WTC11 (cell line): ENCODE data around the gene VSTM2L. TPM values are rescaled to one million over a fixed set of nuclear protein-coding genes. Genes with fewer than 3 reads are reported as not detected.

ENCODE experiments used
- ATAC-seq: fragments of 200-7000 bp; cut with Tn5 transposase; 2 replicates; pipeline ENCODE4 v1.10.0; 2021; ENCODE audit warnings: mild to moderate bottlenecking, moderate library complexity
- CTCF ChIA-PET: fragments of 300-600 bp; sonication (Branson Sonifier 250); formaldehyde crosslinking; loops from one replicate; lab custom pipeline; 2021; ENCODE audit warnings: antibody characterized with exemption; lab: Charles Lee
- POLR2A ChIA-PET: fragments of 350-600 bp; sonication (Branson Sonifier 250); formaldehyde crosslinking; loops from one replicate; lab custom pipeline; 2021; ENCODE audit warnings: antibody characterized with exemption; lab: Charles Lee
- DNase-seq: peaks from one replicate; pipeline ENCODE4 v3.0.0; 2021; ENCODE audit warnings: low spot score
- H3K27ac Mint-ChIP-seq: 2 replicates; pipeline ENCODE4 v1.8.0; 2021; ENCODE audit warnings: mixed read lengths
- H3K27me3 Mint-ChIP-seq: 2 replicates; pipeline ENCODE4 v1.8.0; 2021; ENCODE audit warnings: low read depth, mild to moderate bottlenecking, moderate library complexity, mixed read lengths
- H3K36me3 Mint-ChIP-seq: 2 replicates; pipeline ENCODE4 v1.8.0; 2021; ENCODE audit warnings: mixed read lengths
- H3K4me1 Mint-ChIP-seq: 2 replicates; pipeline ENCODE4 v1.8.0; 2022; ENCODE audit warnings: mixed read lengths
- H3K4me3 Mint-ChIP-seq: 2 replicates; pipeline ENCODE4 v1.8.0; 2021; ENCODE audit warnings: mild to moderate bottlenecking, moderate library complexity, mixed read lengths
- H3K9me3 Mint-ChIP-seq: 2 replicates; pipeline ENCODE4 v1.8.0; 2021; ENCODE audit warnings: mixed read lengths
- ATF1 ChIP-seq: sonication (generic); formaldehyde crosslinking; IDR thresholded peaks from 2 replicates; pipeline ENCODE4 v1.8.1; 2023; ENCODE audit warnings: mild to moderate bottlenecking, moderate library complexity, missing genetic modification reagents
- ATF3 ChIP-seq: sonication (generic); formaldehyde crosslinking; conservative IDR thresholded peaks from 2 replicates; pipeline ENCODE4 v1.8.1; 2022; ENCODE audit warnings: mild to moderate bottlenecking, missing genetic modification reagents
- ATF6 ChIP-seq: sonication (generic); formaldehyde crosslinking; IDR thresholded peaks from 2 replicates; pipeline ENCODE4 v1.8.1; 2023; ENCODE audit warnings: mild to moderate bottlenecking, missing genetic modification reagents
- ELF4 ChIP-seq: sonication (generic); formaldehyde crosslinking; IDR thresholded peaks from 2 replicates; pipeline ENCODE4 v1.8.1; 2022; ENCODE audit warnings: low read depth, mild to moderate bottlenecking, moderate library complexity, missing genetic modification reagents
- EMX1 ChIP-seq: fragments of 250-450 bp; sonication (Bioruptor Pico); IDR thresholded peaks from 2 replicates; pipeline ENCODE4 v1.8.0; 2021; ENCODE audit warnings: mild to moderate bottlenecking
- GABPB1 ChIP-seq: sonication (generic); formaldehyde crosslinking; IDR thresholded peaks from 2 replicates; pipeline ENCODE4 v1.8.1; 2023; ENCODE audit warnings: mild to moderate bottlenecking, missing genetic modification reagents
- GTF2I ChIP-seq: fragments of 250-450 bp; sonication (Bioruptor Pico); conservative IDR thresholded peaks from 2 replicates; pipeline ENCODE4 v1.4.0; 2021; ENCODE audit warnings: mild to moderate bottlenecking
- HMGA2 ChIP-seq: fragments of 250-450 bp; sonication (Bioruptor Pico); IDR thresholded peaks from 2 replicates; pipeline ENCODE4 v1.4.0; 2021; ENCODE audit warnings: mild to moderate bottlenecking, moderate library complexity
- MAX ChIP-seq: sonication (generic); formaldehyde crosslinking; IDR thresholded peaks from 2 replicates; pipeline ENCODE4 v1.8.0; 2022; ENCODE audit warnings: mild to moderate bottlenecking, missing genetic modification reagents
- OVOL2 ChIP-seq: fragments of 250-450 bp; sonication (Bioruptor Pico); IDR thresholded peaks from 2 replicates; pipeline ENCODE4 v1.9.0; 2021; ENCODE audit warnings: mild to moderate bottlenecking, borderline replicate concordance
- PRRX2 ChIP-seq: fragments of 250-450 bp; sonication (Bioruptor Pico); IDR thresholded peaks from 2 replicates; pipeline ENCODE4 v1.8.0; 2021; ENCODE audit warnings: mild to moderate bottlenecking
- SMAD4 ChIP-seq: sonication (generic); formaldehyde crosslinking; IDR thresholded peaks from 2 replicates; pipeline ENCODE4 v1.8.0; 2022; ENCODE audit warnings: mild to moderate bottlenecking, missing genetic modification reagents
- STAT6 ChIP-seq: sonication (generic); formaldehyde crosslinking; conservative IDR thresholded peaks from 2 replicates; pipeline ENCODE4 v1.8.1; 2023; ENCODE audit warnings: mild to moderate bottlenecking, low read depth, missing genetic modification reagents, moderate library complexity
- TCF7 ChIP-seq: sonication (generic); formaldehyde crosslinking; IDR thresholded peaks from 2 replicates; pipeline ENCODE4 v1.8.0; 2022; ENCODE audit warnings: mild to moderate bottlenecking, low read depth, missing genetic modification reagents, moderate library complexity
- ZBTB21 ChIP-seq: sonication (generic); formaldehyde crosslinking; IDR thresholded peaks from 2 replicates; pipeline ENCODE4 v1.8.1; 2023; ENCODE audit warnings: mild to moderate bottlenecking, missing genetic modification reagents, borderline replicate concordance
- ZNF138 ChIP-seq: sonication (generic); formaldehyde crosslinking; conservative IDR thresholded peaks from 2 replicates; pipeline ENCODE4 v1.8.1; 2022; ENCODE audit warnings: mild to moderate bottlenecking, moderate library complexity, missing genetic modification reagents
- ZNF219 ChIP-seq: sonication (generic); formaldehyde crosslinking; IDR thresholded peaks from 2 replicates; pipeline ENCODE4 v1.8.0; 2023; ENCODE audit warnings: missing genetic modification reagents, mild to moderate bottlenecking, borderline replicate concordance
- ZNF396 ChIP-seq: fragments of 250-450 bp; sonication (Bioruptor Pico); IDR thresholded peaks from 2 replicates; pipeline ENCODE4 v1.8.0; 2021; ENCODE audit warnings: mild to moderate bottlenecking, moderate library complexity, borderline replicate concordance
- ZNF423 ChIP-seq: fragments of 250-450 bp; sonication (Bioruptor Pico); IDR thresholded peaks from 2 replicates; pipeline ENCODE4 v2.1.2; 2022; ENCODE audit warnings: mild to moderate bottlenecking, moderate library complexity
- ZNF671 ChIP-seq: fragments of 250-450 bp; sonication (Bioruptor Pico); IDR thresholded peaks from 2 replicates; pipeline ENCODE4 v1.8.0; 2021; ENCODE audit warnings: mild to moderate bottlenecking
- total RNA-seq: library from RNA; stranded (reverse); gene quantifications from 3 replicates; pipeline ENCODE4 v1.2.3, GENCODE V29; 2021
- TF ChIP-seq, protein P1 (sequence below): sonication (generic); formaldehyde crosslinking; IDR thresholded peaks from 2 replicates; pipeline ENCODE4 v1.8.1; 2022; ENCODE audit warnings: low read depth, missing genetic modification reagents, borderline replicate concordance
- TF ChIP-seq, protein P2 (sequence below): sonication (generic); formaldehyde crosslinking; IDR thresholded peaks from 2 replicates; pipeline ENCODE4 v1.8.0; 2022; ENCODE audit warnings: missing genetic modification reagents
- TF ChIP-seq, protein P3 (sequence below): sonication (generic); formaldehyde crosslinking; IDR thresholded peaks from 2 replicates; pipeline ENCODE4 v1.8.0; 2022; ENCODE audit warnings: mild to moderate bottlenecking, missing genetic modification reagents

Gene VSTM2L
- total RNA-seq, 1 experiment from 2014 or later: 1.9 TPM

DNA sequence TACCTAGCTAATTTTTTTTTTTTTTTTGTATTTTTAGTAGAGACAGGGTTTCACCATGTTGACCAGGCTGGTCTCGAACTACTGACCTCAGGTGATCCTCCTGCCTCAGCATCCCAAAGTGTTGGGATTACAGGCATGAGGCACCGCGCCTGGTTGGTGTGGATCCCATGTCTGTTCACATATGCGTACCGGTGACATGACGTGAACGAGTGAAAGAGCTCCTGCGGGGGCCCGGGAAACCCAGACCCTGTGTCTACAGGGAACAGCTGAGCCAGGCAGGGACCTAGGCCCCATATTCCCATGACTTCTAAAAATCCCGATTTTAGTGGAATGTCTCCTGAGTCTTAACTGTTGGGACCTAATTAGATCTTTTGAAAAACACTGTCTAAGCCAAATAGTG is 33.1 kb downstream of the VSTM2L start (continued):
- TF ChIP-seq ATF6 (CRISPR knock-in tag) (no peak), STAT6 (CRISPR knock-in tag) (no peak), ZNF423 (CRISPR knock-in tag) (no peak)
- TF ChIP-seq, protein P1, sequence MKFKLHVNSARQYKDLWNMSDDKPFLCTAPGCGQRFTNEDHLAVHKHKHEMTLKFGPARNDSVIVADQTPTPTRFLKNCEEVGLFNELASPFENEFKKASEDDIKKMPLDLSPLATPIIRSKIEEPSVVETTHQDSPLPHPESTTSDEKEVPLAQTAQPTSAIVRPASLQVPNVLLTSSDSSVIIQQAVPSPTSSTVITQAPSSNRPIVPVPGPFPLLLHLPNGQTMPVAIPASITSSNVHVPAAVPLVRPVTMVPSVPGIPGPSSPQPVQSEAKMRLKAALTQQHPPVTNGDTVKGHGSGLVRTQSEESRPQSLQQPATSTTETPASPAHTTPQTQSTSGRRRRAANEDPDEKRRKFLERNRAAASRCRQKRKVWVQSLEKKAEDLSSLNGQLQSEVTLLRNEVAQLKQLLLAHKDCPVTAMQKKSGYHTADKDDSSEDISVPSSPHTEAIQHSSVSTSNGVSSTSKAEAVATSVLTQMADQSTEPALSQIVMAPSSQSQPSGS: no peak
- TF ChIP-seq, protein P2, sequence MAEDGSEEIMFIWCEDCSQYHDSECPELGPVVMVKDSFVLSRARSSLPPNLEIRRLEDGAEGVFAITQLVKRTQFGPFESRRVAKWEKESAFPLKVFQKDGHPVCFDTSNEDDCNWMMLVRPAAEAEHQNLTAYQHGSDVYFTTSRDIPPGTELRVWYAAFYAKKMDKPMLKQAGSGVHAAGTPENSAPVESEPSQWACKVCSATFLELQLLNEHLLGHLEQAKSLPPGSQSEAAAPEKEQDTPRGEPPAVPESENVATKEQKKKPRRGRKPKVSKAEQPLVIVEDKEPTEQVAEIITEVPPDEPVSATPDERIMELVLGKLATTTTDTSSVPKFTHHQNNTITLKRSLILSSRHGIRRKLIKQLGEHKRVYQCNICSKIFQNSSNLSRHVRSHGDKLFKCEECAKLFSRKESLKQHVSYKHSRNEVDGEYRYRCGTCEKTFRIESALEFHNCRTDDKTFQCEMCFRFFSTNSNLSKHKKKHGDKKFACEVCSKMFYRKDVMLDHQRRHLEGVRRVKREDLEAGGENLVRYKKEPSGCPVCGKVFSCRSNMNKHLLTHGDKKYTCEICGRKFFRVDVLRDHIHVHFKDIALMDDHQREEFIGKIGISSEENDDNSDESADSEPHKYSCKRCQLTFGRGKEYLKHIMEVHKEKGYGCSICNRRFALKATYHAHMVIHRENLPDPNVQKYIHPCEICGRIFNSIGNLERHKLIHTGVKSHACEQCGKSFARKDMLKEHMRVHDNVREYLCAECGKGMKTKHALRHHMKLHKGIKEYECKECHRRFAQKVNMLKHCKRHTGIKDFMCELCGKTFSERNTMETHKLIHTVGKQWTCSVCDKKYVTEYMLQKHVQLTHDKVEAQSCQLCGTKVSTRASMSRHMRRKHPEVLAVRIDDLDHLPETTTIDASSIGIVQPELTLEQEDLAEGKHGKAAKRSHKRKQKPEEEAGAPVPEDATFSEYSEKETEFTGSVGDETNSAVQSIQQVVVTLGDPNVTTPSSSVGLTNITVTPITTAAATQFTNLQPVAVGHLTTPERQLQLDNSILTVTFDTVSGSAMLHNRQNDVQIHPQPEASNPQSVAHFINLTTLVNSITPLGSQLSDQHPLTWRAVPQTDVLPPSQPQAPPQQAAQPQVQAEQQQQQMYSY (CRISPR knock-in tag): no peak

DNA sequence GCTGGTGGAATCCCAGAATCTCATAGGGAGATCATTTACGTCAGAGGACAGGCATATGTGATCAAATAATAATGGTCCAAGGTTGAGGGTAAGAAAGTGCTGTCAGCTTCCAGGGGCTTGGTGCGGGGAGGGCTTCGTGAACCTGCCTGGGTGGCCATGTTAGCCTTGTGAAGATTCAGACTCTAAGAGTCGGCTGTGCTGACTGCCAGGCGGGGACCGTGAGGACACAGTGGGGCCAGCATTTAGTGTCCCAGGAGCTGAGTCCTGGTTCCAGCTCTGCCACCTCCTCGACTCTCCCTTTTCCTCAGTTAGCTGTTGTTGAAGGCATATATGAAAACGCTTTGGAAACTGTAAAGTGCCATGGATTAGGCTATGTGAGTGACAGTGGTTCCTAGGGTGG is 33.5 kb downstream of the VSTM2L start:
- no peaks in the 10 kb centered on the region for H3K27me3 Mint-ChIP-seq
- H3K36me3 Mint-ChIP-seq: no peaks in the 10 kb centered on the region
- ChIA-PET POLR2A (no interaction called here), CTCF (interaction anchor here (0.6 to 1.2 kb wide), 2 partner anchors 45 to 56 kb away, joined by 4 to 5 read pairs; no protein-coding TSS in a partner anchor)
- DNase-seq: no peak
- H3K4me1 Mint-ChIP-seq: peaks cover 21% of the 10 kb centered on the region
- no peak overlapping the region for H3K27ac Mint-ChIP-seq
- H3K9me3 Mint-ChIP-seq: no peaks in the 10 kb centered on the region
- no peak for ATAC-seq
- H3K4me3 Mint-ChIP-seq: no peak overlapping the region
- no peak for TF ChIP-seq GABPB1 (CRISPR knock-in tag)
- TF ChIP-seq ATF3 (CRISPR knock-in tag): no peak
- no peak for TF ChIP-seq ZNF423 (CRISPR knock-in tag)
- no peak for TF ChIP-seq ZNF138 (CRISPR knock-in tag)
- TF ChIP-seq HMGA2 (CRISPR knock-in tag): no peak
- no peak for TF ChIP-seq EMX1 (CRISPR knock-in tag)
- TF ChIP-seq OVOL2 (CRISPR knock-in tag): no peak
- no peak for TF ChIP-seq ZBTB21 (CRISPR knock-in tag)
- TF ChIP-seq ELF4: no peak
- no peak for TF ChIP-seq ATF1 (CRISPR knock-in tag)
- no peak for TF ChIP-seq SMAD4 (CRISPR knock-in tag)
- no peak for TF ChIP-seq TCF7
- no peak for TF ChIP-seq ZNF219 (CRISPR knock-in tag)
- TF ChIP-seq ZNF671 (CRISPR knock-in tag): no peak
- TF ChIP-seq MAX (CRISPR knock-in tag): no peak
- TF ChIP-seq, protein P3, sequence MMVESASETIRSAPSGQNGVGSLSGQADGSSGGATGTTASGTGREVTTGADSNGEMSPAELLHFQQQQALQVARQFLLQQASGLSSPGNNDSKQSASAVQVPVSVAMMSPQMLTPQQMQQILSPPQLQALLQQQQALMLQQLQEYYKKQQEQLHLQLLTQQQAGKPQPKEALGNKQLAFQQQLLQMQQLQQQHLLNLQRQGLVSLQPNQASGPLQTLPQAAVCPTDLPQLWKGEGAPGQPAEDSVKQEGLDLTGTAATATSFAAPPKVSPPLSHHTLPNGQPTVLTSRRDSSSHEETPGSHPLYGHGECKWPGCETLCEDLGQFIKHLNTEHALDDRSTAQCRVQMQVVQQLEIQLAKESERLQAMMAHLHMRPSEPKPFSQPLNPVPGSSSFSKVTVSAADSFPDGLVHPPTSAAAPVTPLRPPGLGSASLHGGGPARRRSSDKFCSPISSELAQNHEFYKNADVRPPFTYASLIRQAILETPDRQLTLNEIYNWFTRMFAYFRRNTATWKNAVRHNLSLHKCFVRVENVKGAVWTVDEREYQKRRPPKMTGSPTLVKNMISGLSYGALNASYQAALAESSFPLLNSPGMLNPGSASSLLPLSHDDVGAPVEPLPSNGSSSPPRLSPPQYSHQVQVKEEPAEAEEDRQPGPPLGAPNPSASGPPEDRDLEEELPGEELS (CRISPR knock-in tag): no peak
- no peak for TF ChIP-seq GTF2I (CRISPR knock-in tag)
- no peak for TF ChIP-seq PRRX2 (CRISPR knock-in tag)
- no peak for TF ChIP-seq ZNF396 (CRISPR knock-in tag)
